ACC112 (cell line): ENCODE measurements around the gene CELSR1.
"Not testable (repeated sequence)": the region's sequence is repeated elsewhere in the genome, so short reads cannot be mapped to it uniquely, and the experiment has no call there.

ENCODE experiments used
- H2AFZ ChIP-seq: fragments of 200-600 bp; sonication (generic); one replicate; pipeline ENCODE4 v1.6.0; 2017; ENCODE audit warnings: antibody characterized with exemption, low read length; ENCODE audit not compliant: unreplicated experiment
- H3K27ac ChIP-seq: fragments of 200-600 bp; sonication (generic); 2 replicates; pipeline ENCODE4 v1.5.1; 2014; ENCODE audit warnings: low read depth, mild to moderate bottlenecking, antibody characterized with exemption, low read length, moderate library complexity
- H3K27me3 ChIP-seq: fragments of 200-600 bp; sonication (generic); 2 replicates; pipeline ENCODE4 v1.6.1; 2014; ENCODE audit warnings: mild to moderate bottlenecking, antibody characterized with exemption, low read length, moderate library complexity, mixed read lengths; ENCODE audit not compliant: insufficient read depth
- H3K36me3 ChIP-seq: fragments of 200-600 bp; sonication (generic); 2 replicates; pipeline ENCODE4 v1.6.1; 2016; ENCODE audit warnings: mild to moderate bottlenecking, antibody characterized with exemption, low read length, moderate library complexity, mixed read lengths; ENCODE audit not compliant: insufficient read depth
- H3K4me1 ChIP-seq: fragments of 200-600 bp; sonication (generic); one replicate; pipeline ENCODE4 v1.6.1; 2016; ENCODE audit warnings: low read length, mixed read lengths; ENCODE audit not compliant: insufficient read depth, unreplicated experiment, control insufficient read depth
- H3K4me3 ChIP-seq: fragments of 200-600 bp; sonication (generic); 2 replicates; pipeline ENCODE4 v1.5.1; 2014; ENCODE audit warnings: mild to moderate bottlenecking, low read depth, low read length
- H3K79me2 ChIP-seq: fragments of 200-600 bp; sonication (generic); one replicate; pipeline ENCODE4 v1.6.0; 2016; ENCODE audit warnings: low read length; ENCODE audit not compliant: control insufficient read depth, unreplicated experiment, insufficient read depth

The CELSR1 gene

GRCh38 chr22:46410291-46410808, 127.1 kb downstream of the CELSR1 start:
- no peaks in the 10 kb centered on the region for H3K79me2 ChIP-seq
- H3K4me1 ChIP-seq = no peaks in the 10 kb centered on the region
- no peak overlapping the region for H2AFZ ChIP-seq
- no peaks in the 10 kb centered on the region; the same call in 1 of the 2 replicates for H3K27me3 ChIP-seq
- no peaks in the 10 kb centered on the region for H3K36me3 ChIP-seq
- no peak overlapping the region for H3K4me3 ChIP-seq
- no peak overlapping the region for H3K27ac ChIP-seq

GRCh38 chr22:46409631-46410210, 127.7 kb downstream of the CELSR1 start:
- Histone ChIP-seq H3K4me3 (no peak overlapping the region), H3K36me3 (no peaks in the 10 kb centered on the region), H3K79me2 (no peaks in the 10 kb centered on the region), H3K27ac (no peak overlapping the region), H3K27me3 (no peaks in the 10 kb centered on the region; the same call in 1 of the 2 replicates), H3K4me1 (no peaks in the 10 kb centered on the region), H2AFZ (no peak overlapping the region)

- Histone ChIP-seq H3K79me2 (no peaks in the 10 kb centered on the region), H3K27me3 (no peaks in the 10 kb centered on the region; the same call in 1 of the 2 replicates), H2AFZ (no peak overlapping the region), H3K36me3 (no peaks in the 10 kb centered on the region), H3K4me1 (no peaks in the 10 kb centered on the region), H3K27ac (no peak overlapping the region), H3K4me3 (no peak overlapping the region)
Measured at GRCh38 chr22:46408568-46409506, 128.6 kb downstream of the CELSR1 start.

- Histone ChIP-seq H3K27me3 (no peaks in the 10 kb centered on the region; the same call in 1 of the 2 replicates), H2AFZ (no peak overlapping the region), H3K36me3 (no peaks in the 10 kb centered on the region), H3K27ac (no peak overlapping the region), H3K4me3 (no peak overlapping the region), H3K79me2 (no peaks in the 10 kb centered on the region), H3K4me1 (no peaks in the 10 kb centered on the region)
Measured at GRCh38 chr22:46407748-46408147, 129.7 kb downstream of the CELSR1 start.

GRCh38 chr22:46406791-46407190, 130.6 kb downstream of the CELSR1 start:
- no peak overlapping the region for H3K27ac ChIP-seq
- no peaks in the 10 kb centered on the region for H3K4me1 ChIP-seq
- H3K27me3 ChIP-seq = no peaks in the 10 kb centered on the region
- no peak overlapping the region for H2AFZ ChIP-seq
- H3K36me3 ChIP-seq = no peaks in the 10 kb centered on the region
- H3K79me2 ChIP-seq = no peaks in the 10 kb centered on the region
- H3K4me3 ChIP-seq = no peak overlapping the region

- Histone ChIP-seq H3K27ac (no peak overlapping the region), H3K36me3 (no peaks in the 10 kb centered on the region), H3K4me1 (no peaks in the 10 kb centered on the region), H3K4me3 (no peak overlapping the region), H2AFZ (no peak overlapping the region), H3K79me2 (no peaks in the 10 kb centered on the region), H3K27me3 (no peaks in the 10 kb centered on the region)
Measured at GRCh38 chr22:46406349-46406748, 131.1 kb downstream of the CELSR1 start.

- Histone ChIP-seq H3K4me3 (no peak overlapping the region), H3K27me3 (no peaks in the 10 kb centered on the region), H3K27ac (no peak overlapping the region), H3K36me3 (no peaks in the 10 kb centered on the region), H2AFZ (no peak overlapping the region), H3K79me2 (no peaks in the 10 kb centered on the region), H3K4me1 (no peaks in the 10 kb centered on the region)
Measured at GRCh38 chr22:46405901-46406300, 131.5 kb downstream of the CELSR1 start.

GRCh38 chr22:46403880-46404279, 133.5 kb downstream of the CELSR1 start:
- H3K36me3 ChIP-seq, H3K27me3 ChIP-seq, H3K4me3 ChIP-seq, H3K79me2 ChIP-seq, H3K27ac ChIP-seq, H2AFZ ChIP-seq, H3K4me1 ChIP-seq: not testable (repeated sequence)

GRCh38 chr22:46402505-46402904, 134.9 kb downstream of the CELSR1 start:
- Histone ChIP-seq H3K27me3 (no peaks in the 10 kb centered on the region), H2AFZ (no peak overlapping the region), H3K36me3 (no peaks in the 10 kb centered on the region), H3K79me2 (no peaks in the 10 kb centered on the region), H3K27ac (no peak overlapping the region), H3K4me3 (no peak overlapping the region), H3K4me1 (no peaks in the 10 kb centered on the region)

GRCh38 chr22:46401370-46401769, 136.1 kb downstream of the CELSR1 start:
- Histone ChIP-seq H3K4me1 (no peaks in the 10 kb centered on the region), H2AFZ (no peak overlapping the region), H3K27me3 (no peaks in the 10 kb centered on the region), H3K79me2 (no peaks in the 10 kb centered on the region), H3K4me3 (no peak overlapping the region), H3K27ac (no peak overlapping the region), H3K36me3 (no peaks in the 10 kb centered on the region)
